ENCODE results near the gene PDZRN4.

The PDZRN4 gene

GRCh38 chr12:41452838-41453407, 264.8 kb downstream of the PDZRN4 start:
- no peak for DNase-seq (ENCODE audit: low read depth in 2 of 2)

- no peak for DNase-seq (ENCODE audit: low read depth in 2 of 2)
These were observed 265.3 kb downstream of the PDZRN4 start for GRCh38 chr12:41453409-41453808.

GRCh38 chr12:41459111-41459905, 271.2 kb downstream of the PDZRN4 start:
- DNase-seq (ENCODE audit: low read depth in 2 of 2) = no peak

GRCh38 chr12:41459906-41460214, 271.7 kb downstream of the PDZRN4 start:
- DNase-seq (ENCODE audit: low read depth in 2 of 2) = no peak

- no peak for DNase-seq (ENCODE audit: low read depth in 2 of 2)
These were observed 272.8 kb downstream of the PDZRN4 start for GRCh38 chr12:41460906-41461305.

- no peak for DNase-seq (ENCODE audit: low read depth in 2 of 2)
These were observed 274.2 kb downstream of the PDZRN4 start for GRCh38 chr12:41462312-41462711.

- DNase-seq (ENCODE audit: low read depth in 2 of 2) = no peak
These were observed 277.4 kb downstream of the PDZRN4 start for GRCh38 chr12:41465526-41465925.

GRCh38 chr12:41466300-41466699, 278.2 kb downstream of the PDZRN4 start:
- no peak for DNase-seq (ENCODE audit: low read depth in 2 of 2)

GRCh38 chr12:41466802-41467201, 278.7 kb downstream of the PDZRN4 start:
- no peak for DNase-seq (ENCODE audit: low read depth in 2 of 2)

- DNase-seq (ENCODE audit: low read depth in 2 of 2) = no peak
These were observed 279.6 kb downstream of the PDZRN4 start for GRCh38 chr12:41467591-41468325.

- DNase-seq (ENCODE audit: low read depth in 2 of 2) = no peak
These were observed 280.2 kb downstream of the PDZRN4 start for GRCh38 chr12:41468341-41468740.

GRCh38 chr12:41468756-41469155, 280.6 kb downstream of the PDZRN4 start:
- no peak for DNase-seq (ENCODE audit: low read depth in 2 of 2)

GRCh38 chr12:41473441-41473840, 285.3 kb downstream of the PDZRN4 start:
- DNase-seq (ENCODE audit: low read depth in 2 of 2) = no peak

GRCh38 chr12:41474001-41474400, 285.9 kb downstream of the PDZRN4 start:
- no peak for DNase-seq (ENCODE audit: low read depth in 2 of 2)

GRCh38 chr12:41476499-41477439, 288.6 kb downstream of the PDZRN4 start:
- DNase-seq (ENCODE audit: low read depth in 2 of 2) = no peak

GRCh38 chr12:41479426-41479825, 291.3 kb downstream of the PDZRN4 start:
- no peak for DNase-seq (ENCODE audit: low read depth in 2 of 2)

GRCh38 chr12:41485203-41485602, 297.1 kb downstream of the PDZRN4 start:
- DNase-seq (ENCODE audit: low read depth in 2 of 2) = no peak

GRCh38 chr12:41486718-41487117, 298.6 kb downstream of the PDZRN4 start:
- no peak for DNase-seq (ENCODE audit: low read depth in 2 of 2)

GRCh38 chr12:41496009-41496408, 307.9 kb downstream of the PDZRN4 start:
- DNase-seq (ENCODE audit: low read depth in 2 of 2) = no peak

- no peak for DNase-seq (ENCODE audit: low read depth in 2 of 2)
These were observed 309.3 kb downstream of the PDZRN4 start for GRCh38 chr12:41497409-41497808.

GRCh38 chr12:41504976-41505375, 316.9 kb downstream of the PDZRN4 start:
- no peak for DNase-seq (ENCODE audit: low read depth in 2 of 2)

- DNase-seq (ENCODE audit: low read depth in 2 of 2) = no peak
These were observed 319.2 kb downstream of the PDZRN4 start for GRCh38 chr12:41507286-41507685.

Data from stimulated activated CD8-positive, alpha-beta memory T cell treated with anti-CD3 and anti-CD28 coated beads, Interleukin-15, amount 100 ng/mL, for 48 hours (primary cell).